ENCODE results near the gene SLIT1.
A peak's percentile ranks its signal among the peaks of the same experiment; 100 is the strongest.
"Not testable (repeated sequence)": the region's sequence is repeated elsewhere in the genome, so short reads cannot be mapped to it uniquely, and the experiment has no call there.

SLIT1 gene

DNA sequence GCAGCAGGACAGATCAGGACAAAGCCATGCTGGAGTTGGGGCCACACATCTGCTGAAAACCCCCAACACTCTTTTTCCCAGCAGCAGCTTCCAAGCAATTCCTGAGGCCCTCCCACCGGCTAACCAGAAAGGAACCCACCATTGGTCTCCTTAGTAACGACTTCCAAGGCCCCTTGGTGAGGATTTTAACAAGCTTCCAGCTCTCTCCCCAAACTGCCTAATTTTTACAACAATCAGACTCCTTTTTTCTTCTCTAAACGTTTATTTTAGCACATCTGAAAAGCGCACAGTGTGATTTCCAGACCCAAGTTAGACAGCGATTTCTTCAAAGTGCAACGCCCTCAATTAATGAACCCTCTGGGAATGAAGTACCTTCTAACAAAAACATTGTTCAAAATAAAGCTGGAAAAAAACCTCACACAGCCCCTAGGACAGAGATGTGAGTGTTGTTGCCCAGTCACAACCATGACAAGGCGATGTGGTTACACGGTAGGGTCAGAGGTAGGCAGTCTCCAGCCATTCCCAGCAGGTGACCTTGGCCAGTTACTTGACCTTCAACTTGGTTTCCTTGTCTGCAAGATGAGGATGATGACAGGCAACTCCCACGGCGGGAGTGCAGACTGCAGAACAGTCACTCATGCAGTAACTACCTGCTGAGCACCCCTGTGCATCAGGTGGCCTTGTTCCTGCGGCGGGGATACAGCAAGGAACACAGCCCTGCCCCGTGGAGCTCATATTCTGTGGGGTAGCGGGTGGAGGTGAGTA, 82.3 kb downstream of the SLIT1 start:
- no peak for DNase-seq

DNA sequence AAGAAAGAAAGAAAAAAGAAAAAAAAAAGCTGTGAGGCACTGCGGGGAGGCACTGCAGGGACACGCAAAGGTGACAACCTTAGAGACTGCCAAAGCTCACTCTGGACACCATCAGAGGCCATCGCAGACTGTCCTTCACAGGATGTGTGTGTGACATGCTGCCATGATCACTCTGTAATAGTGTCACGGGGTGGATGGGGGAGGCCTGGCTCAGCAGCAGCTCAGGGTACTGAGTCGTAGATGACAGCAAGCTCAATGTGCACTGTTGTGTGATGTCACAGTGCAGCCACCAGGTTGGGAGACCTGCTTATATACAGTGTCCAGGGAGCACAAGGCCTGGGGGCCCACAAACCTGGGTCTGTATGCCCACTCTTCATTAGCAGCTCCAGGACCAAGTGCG, 83.3 kb downstream of the SLIT1 start:
- DNase-seq: no peak

DNA sequence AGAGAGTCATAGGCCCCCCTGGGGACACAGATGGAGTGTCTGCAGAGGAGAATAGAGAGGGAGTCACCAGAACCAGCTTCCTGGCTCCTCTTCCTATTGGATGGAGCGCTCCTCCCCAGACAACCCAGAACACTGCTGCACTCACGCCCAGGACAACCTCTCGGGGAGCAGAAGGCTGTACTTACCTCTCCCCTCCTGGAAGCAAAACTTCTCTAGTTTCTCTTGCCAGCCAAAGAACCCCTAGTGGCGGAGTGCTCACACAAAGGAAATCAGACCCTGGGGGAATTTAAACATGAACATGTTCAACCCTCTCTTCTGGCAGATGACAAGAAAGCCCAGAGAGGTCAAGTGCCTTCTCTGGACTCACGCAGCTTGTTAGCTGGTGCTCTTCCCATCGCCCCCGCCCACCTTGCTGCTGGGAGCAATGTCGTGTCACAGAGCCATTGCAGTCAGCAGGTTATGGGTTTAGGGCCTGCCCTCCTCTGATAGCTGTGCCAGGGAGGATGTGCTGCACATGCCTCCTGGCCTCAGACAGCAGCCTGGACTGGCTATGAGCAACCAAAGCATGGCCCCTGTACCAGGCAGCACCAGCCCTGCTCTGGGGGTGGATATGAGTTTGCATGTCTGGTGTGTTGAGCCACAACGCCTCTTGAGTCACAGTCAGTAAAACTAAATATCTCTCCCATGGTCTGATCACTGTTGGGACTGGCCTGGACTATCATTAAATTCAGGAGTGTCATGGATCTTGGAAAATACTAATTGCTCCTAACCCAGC, 84.4 kb downstream of the SLIT1 start:
- no peak for DNase-seq

DNA sequence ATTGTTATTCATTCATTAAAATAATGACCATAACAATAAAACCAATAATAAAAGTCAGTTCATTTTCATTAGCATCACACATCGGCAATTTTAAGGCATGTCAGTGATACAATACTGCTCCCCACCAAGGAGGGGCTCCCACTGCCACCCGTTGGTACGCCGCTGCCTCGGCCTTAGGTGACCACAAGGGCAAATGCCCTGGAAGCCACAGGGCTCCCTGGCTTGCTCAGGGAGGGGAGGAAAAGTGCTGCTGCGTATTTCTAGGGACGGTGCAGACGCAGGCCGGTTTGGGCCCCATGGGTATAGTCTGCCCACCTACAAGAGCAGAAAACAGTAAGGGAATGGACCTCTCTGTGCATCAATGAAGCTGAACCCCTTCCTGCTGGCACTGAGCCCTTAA, 85.1 kb downstream of the SLIT1 start:
- no peak for DNase-seq

DNA sequence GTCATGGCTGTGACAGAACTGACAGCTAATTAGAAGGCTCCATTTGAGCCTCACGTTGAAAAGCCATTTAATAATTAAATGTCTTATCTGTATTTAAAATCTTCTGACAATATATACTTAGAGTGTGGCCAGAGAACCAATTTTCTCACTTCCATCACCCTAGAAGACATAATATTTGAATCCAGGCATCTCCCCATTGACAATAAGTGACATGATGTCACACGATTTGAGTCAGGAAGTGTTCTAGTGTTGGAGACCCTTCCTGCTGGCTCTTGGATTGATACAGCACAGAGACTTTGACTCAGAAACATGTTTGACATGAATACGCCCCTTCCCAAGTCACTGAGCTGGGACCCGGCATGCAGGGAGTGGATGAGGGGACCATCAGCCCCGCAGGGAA, 85.9 kb downstream of the SLIT1 start:
- no peak for DNase-seq

DNA sequence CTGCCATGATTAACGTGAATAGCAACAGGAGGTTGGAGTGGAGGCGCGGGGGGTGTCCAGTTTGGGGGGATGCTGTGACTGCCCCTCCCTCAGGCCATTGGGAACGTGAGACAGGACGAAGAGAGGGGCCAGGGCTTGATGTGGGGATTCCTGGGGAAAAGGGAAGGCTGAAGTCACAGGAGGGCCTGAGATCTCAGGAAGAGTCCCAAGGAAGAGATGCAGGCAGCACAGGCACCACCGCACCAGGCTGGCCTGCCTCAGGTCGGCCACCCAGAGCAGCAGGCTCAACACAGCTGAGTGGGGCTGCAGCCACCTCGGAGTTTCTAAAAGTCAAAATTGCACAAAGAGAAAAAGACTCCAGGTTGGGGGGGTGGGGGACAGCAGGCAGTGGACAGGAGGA, 86.7 kb downstream of the SLIT1 start:
- no peak for DNase-seq

DNA sequence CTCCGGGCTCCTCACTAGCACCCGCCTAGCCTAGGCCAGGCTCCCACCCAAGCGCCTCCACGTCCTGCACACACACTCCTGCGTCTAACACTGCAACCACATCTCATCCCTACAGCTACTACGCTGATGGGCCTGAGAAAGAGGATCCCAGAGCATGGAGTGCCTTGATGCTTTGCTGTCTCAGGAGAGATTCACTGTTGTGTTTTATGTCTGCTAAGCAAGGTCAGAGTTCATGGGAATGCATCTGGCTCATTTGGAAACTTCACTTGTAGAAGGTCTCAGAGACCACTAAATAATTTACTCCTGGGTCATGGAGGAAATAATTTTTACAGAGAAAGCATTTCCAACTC, 88.7 kb downstream of the SLIT1 start:
- DNase-seq: no peak

DNA sequence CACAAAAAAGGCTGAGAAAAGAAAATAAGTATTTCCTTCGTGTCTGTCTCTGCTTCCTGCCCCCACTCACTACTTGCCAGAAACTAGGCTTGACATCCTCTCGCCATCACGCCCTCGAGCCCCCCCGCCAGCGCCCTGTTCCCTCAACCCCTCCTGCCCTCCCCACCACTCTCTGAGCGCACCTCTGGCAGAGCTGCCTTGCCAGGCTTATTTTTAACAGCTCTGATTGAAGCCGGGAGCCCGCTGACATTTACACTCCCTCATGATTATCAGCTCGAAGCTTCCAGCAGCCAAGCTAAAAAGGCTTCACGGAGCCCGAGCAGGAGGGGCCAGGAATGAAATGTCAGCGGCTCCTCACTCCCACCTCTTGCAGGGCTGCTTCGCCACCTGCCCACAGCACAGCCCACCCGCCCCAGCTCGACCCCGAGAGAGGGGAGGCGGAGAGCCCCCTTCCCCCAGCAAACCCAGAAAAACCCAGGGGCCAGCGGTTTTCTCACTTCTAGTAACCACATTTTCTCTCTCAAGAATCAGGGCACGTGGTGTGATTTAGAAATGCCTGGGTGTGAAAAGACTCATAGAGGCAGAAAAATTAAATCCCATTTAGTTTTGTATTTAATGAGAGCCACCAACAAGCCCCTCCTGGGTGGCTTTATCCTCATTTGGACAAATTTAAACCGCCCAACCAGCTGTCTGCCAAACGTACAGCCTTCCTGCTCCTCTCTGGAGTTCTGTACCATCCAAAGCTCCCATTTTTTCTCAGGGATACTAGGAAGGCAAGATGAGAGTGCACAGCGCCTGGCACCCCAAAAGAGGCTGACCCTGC, 89.3 kb downstream of the SLIT1 start:
- no peak for DNase-seq

DNA sequence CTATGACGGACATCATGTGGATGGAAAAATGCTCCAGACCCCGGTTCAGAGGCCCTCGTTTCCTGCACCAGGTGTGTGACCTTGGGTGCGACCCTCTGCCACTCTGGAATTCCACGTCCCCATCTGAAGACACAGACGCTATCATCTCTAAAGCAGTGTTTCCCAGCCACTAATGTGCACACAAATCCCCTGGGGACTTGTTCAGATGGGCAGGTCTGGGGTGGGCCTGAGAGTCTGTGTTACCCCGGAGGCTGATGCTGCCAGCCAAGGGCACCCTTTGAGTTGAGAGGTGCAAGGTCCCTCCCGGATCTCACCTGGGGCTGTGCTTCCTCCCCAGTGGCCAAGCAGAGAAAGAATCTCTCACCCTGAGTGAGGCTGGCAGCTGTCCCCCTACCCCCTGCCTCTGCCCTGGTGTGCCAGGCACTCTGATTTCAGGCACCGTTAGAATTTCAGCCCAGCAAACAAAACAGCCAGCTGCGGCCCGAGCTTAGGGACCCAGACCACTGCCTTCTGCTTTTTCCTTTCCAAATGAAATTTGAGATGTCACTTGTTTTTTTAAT, 90.0 kb downstream of the SLIT1 start:
- no peak for DNase-seq

DNA sequence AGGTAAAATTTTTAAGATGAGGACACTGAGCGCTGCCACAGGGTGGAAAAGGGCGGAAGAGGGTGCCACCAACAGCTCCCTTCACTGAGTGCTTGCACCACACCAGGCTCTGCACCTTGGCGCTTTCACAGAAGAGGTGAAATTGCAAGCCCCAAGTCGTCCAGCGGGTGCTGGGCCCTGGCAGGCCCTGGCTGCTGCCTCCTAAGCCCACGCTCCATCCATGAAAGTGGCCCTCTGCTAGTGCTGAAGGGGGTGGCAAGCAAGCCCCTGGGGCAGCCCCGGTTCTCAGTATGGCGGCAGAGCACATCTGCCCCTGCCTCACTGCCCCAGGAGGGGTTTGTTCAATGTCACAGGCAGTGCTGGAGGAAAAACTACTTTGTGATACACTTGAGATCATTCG, 95.1 kb downstream of the SLIT1 start:
- no peak for DNase-seq

DNA sequence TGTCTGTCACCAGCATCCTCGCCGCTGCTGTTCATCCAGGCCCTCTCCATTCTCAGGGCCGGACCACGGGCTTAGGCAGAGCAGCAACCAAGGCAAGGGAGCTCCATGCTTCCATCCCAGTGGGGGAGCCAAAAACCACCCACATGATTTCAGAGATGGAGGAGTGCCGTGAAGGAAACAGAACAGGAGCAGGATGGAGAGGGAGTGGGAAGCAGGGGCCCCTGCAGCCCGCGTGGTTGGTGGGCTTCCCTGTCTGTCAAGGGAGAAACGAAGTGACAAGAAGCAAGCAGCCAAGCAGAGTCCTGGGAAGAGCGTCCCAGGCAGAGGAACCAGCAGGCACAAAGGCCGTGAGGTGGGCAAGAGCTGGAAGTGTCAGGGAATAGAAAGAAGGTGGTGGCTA, 95.7 kb downstream of the SLIT1 start:
- DNase-seq: no peak

DNA sequence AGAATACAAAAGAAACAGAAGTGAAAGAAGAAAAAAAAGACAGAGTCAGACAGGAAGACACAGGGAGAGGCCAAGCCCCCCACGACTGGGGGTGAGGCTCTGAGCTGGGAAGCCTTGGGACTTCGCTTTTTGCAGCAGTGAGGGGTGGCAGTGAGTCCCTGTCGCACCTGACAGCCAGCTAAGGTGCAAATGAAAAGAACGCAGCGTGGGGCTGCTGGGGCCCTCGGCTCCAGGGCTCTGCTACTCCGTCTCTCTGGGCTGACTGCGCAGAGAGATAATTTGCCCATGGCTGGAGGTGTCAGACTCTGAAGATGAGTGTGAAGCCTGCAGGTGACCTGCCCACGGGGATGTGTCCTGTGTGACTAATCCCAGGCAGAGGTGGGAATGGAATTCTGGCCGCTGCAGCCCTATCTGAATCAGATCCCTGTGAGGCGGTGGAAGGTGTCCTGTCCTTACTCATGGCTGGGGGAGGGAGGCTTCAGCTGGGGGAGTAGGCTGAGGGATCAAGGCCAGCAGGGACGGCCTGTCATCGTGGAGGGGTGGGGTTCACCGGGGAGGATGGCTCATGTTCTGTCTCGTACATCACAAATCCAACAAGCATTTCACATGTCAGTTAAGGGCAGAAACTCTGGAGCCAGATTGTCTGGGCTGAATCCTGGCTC, 96.4 kb downstream of the SLIT1 start:
- no peak for DNase-seq

DNA sequence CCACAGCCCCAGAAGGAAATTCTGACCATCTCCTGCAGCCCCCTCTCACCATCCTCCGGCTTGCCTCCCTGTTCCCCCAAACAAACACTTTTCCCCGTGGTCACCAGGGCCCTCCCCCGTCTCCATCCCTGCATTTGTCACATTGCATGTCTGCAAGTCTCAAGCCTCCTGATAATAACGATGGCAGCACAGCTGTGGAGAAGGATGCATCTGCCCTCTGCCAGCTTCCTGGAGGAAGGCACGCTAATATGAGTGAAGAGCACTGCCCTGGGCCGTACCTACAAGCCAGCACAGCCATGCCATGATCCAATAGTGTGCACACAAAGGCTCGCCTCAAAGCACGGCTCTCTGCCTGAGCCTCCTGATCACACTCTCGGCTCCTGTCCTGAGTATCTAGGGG, 98.5 kb downstream of the SLIT1 start:
- no peak for DNase-seq

DNA sequence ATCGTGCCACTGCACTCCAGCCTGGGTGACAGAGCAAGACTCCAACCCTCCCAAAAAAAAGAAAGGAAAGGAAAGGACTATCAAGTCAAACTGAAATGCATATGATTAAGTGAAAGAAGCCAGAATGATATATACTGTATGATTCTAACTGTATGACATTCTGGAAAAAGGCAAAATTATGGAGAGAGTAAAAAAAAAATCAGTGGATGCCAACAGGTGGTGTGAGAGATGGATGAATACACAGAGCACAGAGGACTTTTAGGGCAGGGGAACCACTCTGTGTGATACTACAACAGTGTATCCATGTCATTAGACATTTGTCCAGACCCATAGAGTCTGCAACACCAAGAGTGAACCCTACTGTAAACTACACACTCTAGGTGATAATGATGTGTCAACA, 99.2 kb downstream of the SLIT1 start:
- no peak for DNase-seq

DNA sequence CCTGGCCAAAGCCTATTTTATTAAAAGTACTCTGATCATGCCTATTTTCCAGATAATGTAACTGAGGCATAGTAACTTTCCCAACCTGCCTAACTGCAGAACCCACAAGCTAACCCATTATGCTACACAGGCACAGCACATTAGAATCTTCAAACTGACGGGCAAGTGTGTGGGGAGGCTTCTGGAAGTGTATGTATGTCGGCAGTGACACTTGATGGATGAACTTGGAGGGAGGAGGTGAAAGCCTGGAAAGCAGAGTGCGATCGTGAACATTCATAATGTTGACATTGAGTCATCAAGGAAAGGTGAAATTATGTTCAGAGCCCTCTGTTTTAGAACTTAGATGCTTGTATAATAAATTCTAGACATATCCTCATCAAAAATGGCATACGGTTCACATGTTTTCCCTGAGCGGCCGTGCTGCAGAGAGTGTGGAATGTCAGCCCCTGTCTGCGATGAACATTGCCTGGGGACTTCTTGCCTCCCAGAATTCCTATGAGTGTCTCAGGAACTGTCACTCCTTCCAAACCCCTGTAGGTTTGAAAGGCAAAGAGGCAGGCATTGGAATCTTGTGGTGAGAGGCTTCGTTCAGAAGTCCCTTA, 102.4 kb downstream of the SLIT1 start:
- no peak for DNase-seq

DNA sequence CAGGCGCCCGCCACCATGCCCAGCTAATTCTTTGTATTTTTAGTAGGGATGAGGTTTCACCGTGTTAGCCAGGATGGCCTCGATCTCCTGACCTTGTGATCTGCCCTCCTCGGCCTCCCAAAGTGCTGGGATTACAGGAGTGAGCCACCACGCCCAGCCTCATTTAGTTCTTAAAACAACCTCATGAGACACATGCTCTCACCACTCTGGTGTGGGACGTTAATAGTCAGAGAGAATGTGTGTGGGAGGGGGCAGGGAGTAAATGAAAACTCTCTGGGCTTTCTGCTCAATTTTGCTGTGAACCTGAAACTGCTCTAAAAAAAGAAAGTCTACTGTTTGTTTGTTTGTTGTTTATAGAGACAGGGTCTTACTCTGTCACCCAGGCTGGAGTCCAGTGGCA, 103.2 kb downstream of the SLIT1 start:
- not testable (repeated sequence) for DNase-seq

DNA sequence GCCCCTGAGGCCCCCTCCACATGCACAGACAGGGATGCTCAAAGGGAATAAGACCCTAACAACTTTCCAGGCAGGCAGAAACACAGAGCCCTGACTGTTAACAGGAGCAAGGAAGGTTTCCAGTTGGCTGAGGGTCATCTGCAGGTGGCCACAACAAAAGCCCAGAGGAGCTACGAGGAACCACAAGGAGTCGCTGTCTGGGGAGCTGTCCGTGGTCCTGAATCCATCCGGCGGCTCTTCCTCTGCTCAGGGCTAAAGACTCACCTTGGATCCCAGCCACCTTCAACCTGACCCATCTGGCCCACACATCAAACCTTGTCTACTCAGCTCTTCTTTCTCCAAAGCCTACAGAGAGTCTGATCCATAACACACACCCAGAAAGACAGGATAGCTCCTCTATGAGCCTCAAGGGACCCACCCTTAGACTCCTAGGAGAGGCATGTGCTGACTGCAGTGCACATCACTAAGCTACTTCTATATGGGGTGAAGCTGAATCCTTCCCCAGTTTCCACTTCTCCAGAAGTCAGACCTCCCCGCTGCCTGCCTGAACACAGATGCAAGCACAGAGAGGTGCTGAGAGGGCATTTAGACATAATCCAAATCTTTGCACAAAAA, 104.0 kb downstream of the SLIT1 start:
- DNase-seq: peak; percentile 7 to 26

DNA sequence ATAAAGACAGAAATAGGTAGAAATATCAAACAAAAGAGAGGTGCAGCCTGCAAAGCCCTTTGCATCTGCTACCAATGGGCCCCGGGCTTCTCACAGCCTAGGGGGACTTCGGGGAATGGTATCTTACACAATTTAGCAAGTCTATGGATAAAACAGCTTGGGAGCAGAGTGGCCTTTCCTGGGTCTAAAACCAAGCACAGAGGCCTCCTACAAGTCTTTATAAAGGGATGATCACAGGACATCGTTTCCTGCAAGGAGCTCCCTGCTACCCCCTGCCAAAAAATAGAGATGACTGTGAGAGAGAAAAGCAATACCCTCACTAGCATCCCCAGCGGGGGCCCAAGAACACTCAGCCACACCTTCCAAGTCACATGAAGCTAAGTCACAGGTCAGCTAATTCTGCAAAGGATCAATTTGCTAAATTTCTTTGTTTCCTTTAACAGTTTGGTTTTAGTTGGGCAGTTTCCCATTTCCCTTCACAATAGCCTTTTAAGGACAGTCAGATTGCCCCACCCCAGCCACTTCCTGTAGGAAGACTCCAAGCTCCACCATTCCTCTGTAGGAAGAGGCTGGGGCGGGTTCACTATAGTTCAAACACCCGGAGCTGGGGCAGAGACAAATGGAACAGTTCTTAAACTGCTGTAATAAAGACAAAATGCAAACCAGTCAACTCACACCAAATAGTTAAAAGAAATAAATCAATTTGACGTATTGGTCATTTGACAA, 105.5 kb downstream of the SLIT1 start:
- DNase-seq: no peak

DNA sequence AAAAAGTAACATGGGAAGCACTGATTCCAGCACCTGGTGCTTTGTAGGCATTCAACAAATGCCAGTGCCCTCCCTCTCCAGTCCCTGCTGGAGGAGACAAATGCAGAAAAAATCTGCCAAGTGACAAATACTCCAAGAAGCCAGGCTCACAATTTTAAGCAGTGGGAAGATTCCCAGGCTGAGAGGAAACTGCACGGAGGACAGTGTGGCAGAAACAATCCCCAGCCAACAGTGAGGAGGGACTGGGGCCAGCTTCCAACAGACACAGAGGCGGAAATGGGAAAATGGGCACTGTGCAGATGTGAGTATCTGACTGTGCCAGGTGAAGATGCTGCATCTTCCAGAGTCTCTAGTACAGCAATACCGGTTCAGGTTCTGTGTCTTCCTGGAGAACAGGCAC, 106.3 kb downstream of the SLIT1 start:
- DNase-seq: no peak

DNA sequence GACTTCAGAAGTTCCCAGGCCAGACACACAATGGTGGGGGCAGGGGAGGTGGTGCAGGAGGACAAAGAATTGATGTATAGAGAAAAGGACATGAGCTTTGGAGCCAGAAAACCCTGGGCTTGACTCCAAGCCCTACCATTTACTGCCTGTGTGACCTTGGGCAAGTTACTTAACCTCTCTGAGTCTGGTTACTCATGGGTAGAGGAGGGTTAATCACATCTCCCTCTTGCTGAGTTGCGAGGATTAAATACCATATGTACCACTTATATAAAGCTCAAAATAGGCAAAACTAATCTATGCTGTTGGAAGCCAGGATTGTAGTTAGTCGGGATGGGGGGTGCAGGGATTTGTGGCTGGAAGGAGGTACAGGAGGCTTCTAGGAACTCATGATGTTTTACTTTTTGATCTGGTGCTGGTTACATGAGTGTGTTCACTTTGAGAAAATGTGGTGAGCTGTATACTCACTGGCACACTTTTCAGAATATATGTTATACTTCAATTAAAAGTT, 106.8 kb downstream of the SLIT1 start:
- DNase-seq: no peak

All from bone marrow (tissue), 2 donors.